ENCODE data around the gene DNAH14. TPM values are rescaled to one million over a fixed set of nuclear protein-coding genes. Genes with fewer than 3 reads are reported as not detected.

DNAH14 gene
- total and polyA plus RNA-seq, 2 of the 4 experiments (the other 2 are of a cell fraction), result 2.7 to 3.6 TPM

GRCh38 chr1:225201447-225201846 lies 272.0 kb downstream of the DNAH14 start:
- 100% methylated on average over 1 of the region's 3 CpGs; no CpG with 5 or more reads in 1 of the 2 experiments for WGBS, 2 experiments (ENCODE audit: extremely low coverage in 2 of 2, insufficient read length in 1 of 2)
- no peaks in the 10 kb centered on the region for H3K9me1 ChIP-seq (ENCODE audit: insufficient read depth, low read length)
- no peak overlapping the region for H2BK20ac ChIP-seq (ENCODE audit: low read depth, low read length)
- H2BK5ac ChIP-seq (ENCODE audit: low read depth, low read length, poor library complexity, severe bottlenecking), result no peak overlapping the region
- no peak overlapping the region for H3K14ac ChIP-seq (replicated peaks; ENCODE audit: low read depth, low read length)
- H3K9ac ChIP-seq (ENCODE audit: low read depth, low read length), result no peak overlapping the region
- H4K8ac ChIP-seq (ENCODE audit: low read depth in 2 of 2, low read length in 2 of 2), result no peak overlapping the region
- H3K4me3 ChIP-seq (ENCODE audit: insufficient read depth, low read depth, low read length), result no peak overlapping the region
- no peak overlapping the region for H2BK15ac ChIP-seq (ENCODE audit: low read depth, low read length)
- H3K4me2 ChIP-seq (ENCODE audit: low read depth, low read length), result no peak overlapping the region
- in situ Hi-C loops (cut with MboI; ENCODE audit: low sequenced_read_pairs) (no loop called here), intact Hi-C loops (cut with micrococcal nuclease) (no loop called here), dilution Hi-C loops (cut with HindIII; ENCODE audit: low sequenced_read_pairs, unreplicated experiment) (no loop called here)
- BruUV-seq (replicated peaks), result no TSS peak
- H4K5ac ChIP-seq (ENCODE audit: low read depth, low read length), result no peak overlapping the region
- no peak overlapping the region for H4K91ac ChIP-seq (ENCODE audit: insufficient read depth, low read depth, low read length)
- H3K4me1 ChIP-seq (ENCODE audit: control insufficient read depth, insufficient read depth, low read length), result no peaks in the 10 kb centered on the region
- H3K9me3 ChIP-seq (ENCODE audit: control insufficient read depth, insufficient read depth, low read length), result no peaks in the 10 kb centered on the region
- no peak overlapping the region for H3K18ac ChIP-seq (ENCODE audit: low read depth, low read length)
- DNase-seq, result no peak
- no peak overlapping the region for H3K27ac ChIP-seq (ENCODE audit: insufficient read depth, low read length)
- H2AFZ ChIP-seq (replicated peaks; ENCODE audit: low read length, poor library complexity), result no peak overlapping the region
- no peak overlapping the region for H3K56ac ChIP-seq (ENCODE audit: extremely low read depth, insufficient read depth, low read length)
- H3K79me1 ChIP-seq (ENCODE audit: low read depth in 1 of 2, low read length in 2 of 2), result no peaks in the 10 kb centered on the region
- H2AK5ac ChIP-seq (ENCODE audit: low read depth, low read length), result no peak overlapping the region
- no peak overlapping the region for H2BK120ac ChIP-seq (ENCODE audit: low read depth, low read length)
- H3K36me3 ChIP-seq (ENCODE audit: control insufficient read depth, insufficient read depth, low read length), result no peaks in the 10 kb centered on the region
- H4K20me1 ChIP-seq (ENCODE audit: insufficient read depth, low read length), result no peaks in the 10 kb centered on the region
- no peak overlapping the region for H3K4ac ChIP-seq (ENCODE audit: low read depth, low read length)
- ATAC-seq (ENCODE audit: low read depth), result no peak
- no peak overlapping the region for H2AK9ac ChIP-seq (replicated peaks; ENCODE audit: low read depth, low read length, poor library complexity)
- ChIA-PET CTCF (no interaction called here), POLR2A (ENCODE audit: unreplicated experiment) (no interaction called here)
- no peak overlapping the region for H3K23ac ChIP-seq (ENCODE audit: low read depth, low read length)
- H3K27me3 ChIP-seq (ENCODE audit: control insufficient read depth, insufficient read depth, low read length), result no peaks in the 10 kb centered on the region
- TF ChIP-seq MAFK (IDR thresholded peaks at IDR 0.05; ENCODE audit: low read depth, low read length) (no peak), RFX5 (IDR thresholded peaks at IDR 0.05; ENCODE audit: low read depth, low read length) (no peak), SMC3 (IDR thresholded peaks at IDR 0.05; ENCODE audit: low read depth, low read length) (no peak), MXI1 (IDR thresholded peaks at IDR 0.05; ENCODE audit: borderline replicate concordance, low read depth, low read length) (no peak), RAD21 (IDR thresholded peaks at IDR 0.05; ENCODE audit: low read length) (no peak), CEBPB (IDR thresholded peaks at IDR 0.05; ENCODE audit: low read depth, low read length) (no peak), NFE2L2 (IDR thresholded peaks at IDR 0.05; ENCODE audit: low read depth, low read length) (no peak), CTCF (conservative IDR thresholded peaks at IDR 0.05; ENCODE audit: low read depth, low read length) (no peak), USF2 (IDR thresholded peaks at IDR 0.05; ENCODE audit: low read depth, low read length) (no peak), CHD1 (IDR thresholded peaks at IDR 0.05; ENCODE audit: low read depth, low read length) (no peak), ELK1 (IDR thresholded peaks at IDR 0.05; ENCODE audit: borderline replicate concordance, low read depth, low read length) (no peak), BHLHE40 (IDR thresholded peaks at IDR 0.05; ENCODE audit: low read depth, low read length) (no peak), MAZ (IDR thresholded peaks at IDR 0.05; ENCODE audit: borderline replicate concordance, low read depth, low read length) (no peak), RCOR1 (IDR thresholded peaks at IDR 0.05; ENCODE audit: insufficient replicate concordance, low read length) (no peak), FOS (IDR thresholded peaks at IDR 0.05; ENCODE audit: low read depth, low read length) (no peak), POLR2A (IDR thresholded peaks at IDR 0.05; ENCODE audit: low read depth, low read length) (no peak)

All from IMR-90 (cell line).